Thyroid gland (tissue), 4 donors: ENCODE measurements around the gene GNS.

Experiments used
- CTCF ChIP-seq, 6 experiments: fragments of 200-600 bp in 3 of 6; fragments of 450-650 bp in 3 of 6; sonication (generic) in 3 of 6; IDR thresholded peaks; one replicate each; pipeline ENCODE4 v1.5.1; 2016 to 2019; ENCODE audit warnings: antibody characterized with exemption in 6 of 6, mild to moderate bottlenecking in 2 of 6, inconsistent platforms in 1 of 6, moderate library complexity in 1 of 6
- POLR2A ChIP-seq, 2 donors: fragments of 450-650 bp; IDR thresholded peaks; one replicate each; pipeline ENCODE4 v1.6.1; 2017; ENCODE audit warnings: antibody characterized with exemption in 2 of 2, mild to moderate bottlenecking in 2 of 2, moderate library complexity in 1 of 2

- TF ChIP-seq POLR2A (IDR thresholded peaks at IDR 0.05) (no peak), CTCF (IDR thresholded peaks at IDR 0.05) (no peak)
Observed at GRCh38 chr12:64685050-64685449, 74.2 kb downstream of the GNS start.
